Suppressor macrophage treated with lipopolysaccharide for 1 hour (primary cell): Measurements from ENCODE around the gene SLC35B1.

Experiments used
- DNase-seq, 3 donors: peaks; one replicate each; pipeline ENCODE4 v3.0.0-alpha.2; 2020 to 2022

SLC35B1 gene

GRCh38 chr17:49670002-49670401, 37.8 kb downstream of the SLC35B1 start:
- DNase-seq: no peak

- DNase-seq: peak; percentile 37 to 43 (median 37)
Measured at GRCh38 chr17:49667854-49668253, 39.9 kb downstream of the SLC35B1 start.

- DNase-seq: no peak
Measured at GRCh38 chr17:49664706-49665211, 43.0 kb downstream of the SLC35B1 start.

- DNase-seq: no peak
Measured at GRCh38 chr17:49659661-49660382, 47.9 kb downstream of the SLC35B1 start.

GRCh38 chr17:49656247-49656646, 51.5 kb downstream of the SLC35B1 start:
- DNase-seq: no peak
